ENCODE data around the gene SUPT5H. TPM values are rescaled to one million over a fixed set of nuclear protein-coding genes. Genes with fewer than 3 reads are reported as not detected.

The SUPT5H gene
- total RNA-seq, 1 donor from 2014 or later: 142 TPM

- TF ChIP-seq, protein P1, sequence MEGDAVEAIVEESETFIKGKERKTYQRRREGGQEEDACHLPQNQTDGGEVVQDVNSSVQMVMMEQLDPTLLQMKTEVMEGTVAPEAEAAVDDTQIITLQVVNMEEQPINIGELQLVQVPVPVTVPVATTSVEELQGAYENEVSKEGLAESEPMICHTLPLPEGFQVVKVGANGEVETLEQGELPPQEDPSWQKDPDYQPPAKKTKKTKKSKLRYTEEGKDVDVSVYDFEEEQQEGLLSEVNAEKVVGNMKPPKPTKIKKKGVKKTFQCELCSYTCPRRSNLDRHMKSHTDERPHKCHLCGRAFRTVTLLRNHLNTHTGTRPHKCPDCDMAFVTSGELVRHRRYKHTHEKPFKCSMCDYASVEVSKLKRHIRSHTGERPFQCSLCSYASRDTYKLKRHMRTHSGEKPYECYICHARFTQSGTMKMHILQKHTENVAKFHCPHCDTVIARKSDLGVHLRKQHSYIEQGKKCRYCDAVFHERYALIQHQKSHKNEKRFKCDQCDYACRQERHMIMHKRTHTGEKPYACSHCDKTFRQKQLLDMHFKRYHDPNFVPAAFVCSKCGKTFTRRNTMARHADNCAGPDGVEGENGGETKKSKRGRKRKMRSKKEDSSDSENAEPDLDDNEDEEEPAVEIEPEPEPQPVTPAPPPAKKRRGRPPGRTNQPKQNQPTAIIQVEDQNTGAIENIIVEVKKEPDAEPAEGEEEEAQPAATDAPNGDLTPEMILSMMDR (conservative IDR thresholded peaks at IDR 0.05): no peak
- no peak for DNase-seq (ENCODE audit: extremely low spot score, unreplicated experiment)
- Mint-ChIP-seq H3K4me3 (peak overlapping the region; percentile 90), H3K36me3 (no peaks in the 10 kb centered on the region), H3K27me3 (no peaks in the 10 kb centered on the region), H3K9me3 (no peaks in the 10 kb centered on the region), H3K4me1 (ENCODE audit: unreplicated experiment) (peaks cover 39% of the 10 kb centered on the region), H3K27ac (peak overlapping the region; percentile 98)
Measured at GRCh38 chr19:39401070-39401548, 44.3 kb upstream of the SUPT5H start.

GRCh38 chr19:39401549-39402345 lies 43.6 kb upstream of the SUPT5H start:
- Mint-ChIP-seq H3K4me1 (ENCODE audit: unreplicated experiment) (peaks cover 41% of the 10 kb centered on the region), H3K27ac (peak overlapping the region; percentile 98), H3K36me3 (no peaks in the 10 kb centered on the region), H3K27me3 (no peaks in the 10 kb centered on the region), H3K4me3 (peak overlapping the region; percentile 90), H3K9me3 (no peaks in the 10 kb centered on the region)
- TF ChIP-seq, protein P1 (conservative IDR thresholded peaks at IDR 0.05): no peak
- no peak for DNase-seq (ENCODE audit: extremely low spot score, unreplicated experiment)

- H3K36me3 Mint-ChIP-seq: no peaks in the 10 kb centered on the region
- peak overlapping the region; percentile 90 for H3K4me3 Mint-ChIP-seq
- H3K27me3 Mint-ChIP-seq: no peaks in the 10 kb centered on the region
- peaks cover 38% of the 10 kb centered on the region for H3K4me1 Mint-ChIP-seq (ENCODE audit: unreplicated experiment)
- DNase-seq (ENCODE audit: extremely low spot score, unreplicated experiment): peak; percentile 86
- H3K9me3 Mint-ChIP-seq: no peaks in the 10 kb centered on the region
- TF ChIP-seq, protein P1 (conservative IDR thresholded peaks at IDR 0.05): no peak
- peak overlapping the region; percentile 98 for H3K27ac Mint-ChIP-seq
Measured at GRCh38 chr19:39402346-39403300, 42.8 kb upstream of the SUPT5H start.

DNA sequence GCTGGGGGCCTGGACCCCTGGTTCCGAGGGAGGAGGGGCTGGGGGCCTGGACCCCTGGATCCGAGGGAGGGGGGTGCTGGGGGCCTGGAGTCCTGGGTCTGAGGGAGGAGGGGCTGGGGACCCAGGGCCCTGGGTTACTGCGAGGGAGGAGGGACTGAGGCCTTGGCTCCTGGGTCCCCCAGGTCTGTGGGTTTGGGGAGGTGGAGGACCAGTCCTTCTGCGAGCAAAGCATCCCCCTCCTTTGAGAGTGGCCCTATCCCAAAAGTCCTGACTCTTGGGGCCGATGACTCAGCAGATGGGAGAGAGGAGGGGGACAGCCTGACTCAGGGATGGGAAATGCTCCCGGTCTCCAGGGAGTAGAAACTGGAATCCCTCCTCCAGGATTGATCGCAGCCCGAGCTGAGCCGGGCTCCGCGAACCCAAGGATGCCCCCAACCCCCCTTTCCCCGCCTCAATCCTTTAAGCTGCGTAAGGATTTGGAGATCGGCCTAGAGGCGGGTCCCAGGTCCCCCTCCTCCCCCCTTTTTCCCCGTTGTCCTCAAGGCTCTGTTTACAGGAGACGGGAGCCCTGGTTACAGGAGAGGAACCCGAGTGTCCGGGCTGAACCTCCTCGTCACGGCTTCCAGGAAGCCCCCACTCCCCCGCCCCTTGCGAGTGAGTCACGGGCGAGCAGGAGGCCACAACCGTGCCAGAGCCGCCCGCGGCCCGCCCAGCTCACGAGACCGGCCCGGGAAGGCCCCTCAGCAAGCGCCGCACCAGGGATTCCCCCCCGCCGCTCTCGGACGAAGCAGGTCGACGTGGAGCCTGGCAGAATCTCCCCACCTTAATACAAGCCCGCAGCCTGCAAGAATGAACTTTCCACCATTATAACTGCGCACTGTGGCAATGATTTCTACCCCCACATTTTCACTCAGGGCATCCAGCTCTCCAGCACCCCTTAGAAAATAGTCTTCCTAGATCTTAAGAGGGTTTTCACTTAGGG lies 41.8 kb upstream of the SUPT5H start:
- DNase-seq (ENCODE audit: extremely low spot score, unreplicated experiment): peak; percentile 86
- Mint-ChIP-seq H3K27ac (peak overlapping the region; percentile 97), H3K27me3 (no peaks in the 10 kb centered on the region), H3K4me3 (peak overlapping the region; percentile 86), H3K36me3 (peaks cover 2% of the 10 kb centered on the region), H3K9me3 (no peaks in the 10 kb centered on the region), H3K4me1 (ENCODE audit: unreplicated experiment) (peaks cover 34% of the 10 kb centered on the region)
- TF ChIP-seq, protein P1 (conservative IDR thresholded peaks at IDR 0.05): no peak

Measured in type B pancreatic cell (in vitro differentiated cells).